RWPE1 (cell line): ENCODE measurements around the gene KRTCAP2.
A peak's percentile ranks its signal among the peaks of the same experiment; 100 is the strongest.

Source experiments
- CTCF ChIA-PET: fragments of 350-600 bp; sonication (Branson Sonifier 250); formaldehyde crosslinking; extraction: SDS; loops from one replicate; lab custom pipeline; 2021; lab: Yijun Ruan, JAX
- POLR2A ChIA-PET: fragments of 400-600 bp; formaldehyde crosslinking; extraction: SDS; loops from one replicate; lab custom pipeline; 2020; ENCODE audit warnings: antibody characterized with exemption; ENCODE audit not compliant: low non-redundant PET; lab: Yijun Ruan, JAX
- DNase-seq: peaks from one replicate; pipeline ENCODE4 v3.0.0; 2012; ENCODE audit warnings: low spot score
- H3K27ac ChIP-seq: fragments of 450-650 bp; 2 replicates; pipeline ENCODE4 v1.5.1; 2017
- TF ChIP-seq, protein P1 (sequence below): fragments of 450-650 bp; conservative IDR thresholded peaks from 2 replicates; pipeline ENCODE4 v1.5.1; 2017; ENCODE audit warnings: low read depth, mild to moderate bottlenecking

Gene KRTCAP2

DNA sequence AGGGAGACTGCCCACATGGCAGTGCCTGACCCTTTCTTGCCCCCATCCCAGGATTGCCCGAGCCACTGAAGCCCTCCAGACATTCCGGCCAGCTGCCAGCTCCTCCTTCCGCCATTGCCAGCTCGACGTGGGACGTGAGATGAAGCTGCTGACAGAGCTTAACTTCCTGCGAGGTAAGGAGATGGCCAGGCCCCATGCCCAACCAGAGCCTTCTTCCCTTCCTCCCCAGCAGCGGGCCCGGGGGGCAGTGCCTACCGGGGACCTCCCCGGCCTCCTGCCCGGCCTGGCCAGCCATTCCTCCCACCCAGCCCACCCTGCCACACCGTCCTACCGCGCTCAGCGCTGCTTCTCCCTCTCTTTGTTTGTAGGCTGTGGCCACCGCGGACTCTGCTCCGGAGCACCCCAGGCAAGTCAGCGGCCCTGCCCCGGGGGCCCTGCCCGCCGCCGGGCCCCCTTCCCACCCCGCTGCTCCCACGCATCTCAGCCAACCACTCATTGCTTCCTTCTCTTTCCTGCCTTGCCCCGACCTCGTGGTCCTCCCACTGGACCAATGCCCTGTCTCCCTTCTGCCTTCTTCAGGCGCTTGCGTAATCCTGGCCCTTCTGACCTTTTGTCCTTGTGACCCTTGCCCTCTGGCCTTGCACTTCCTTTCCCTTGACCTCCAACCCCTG is 5.5 kb upstream of the KRTCAP2 start:
- ChIA-PET CTCF (interaction anchor here (3.1 kb wide), 1 partner anchor 15 kb away, joined by 8 read pairs; no protein-coding TSS in a partner anchor), POLR2A (no interaction called here)
- DNase-seq, result no peak

DNA sequence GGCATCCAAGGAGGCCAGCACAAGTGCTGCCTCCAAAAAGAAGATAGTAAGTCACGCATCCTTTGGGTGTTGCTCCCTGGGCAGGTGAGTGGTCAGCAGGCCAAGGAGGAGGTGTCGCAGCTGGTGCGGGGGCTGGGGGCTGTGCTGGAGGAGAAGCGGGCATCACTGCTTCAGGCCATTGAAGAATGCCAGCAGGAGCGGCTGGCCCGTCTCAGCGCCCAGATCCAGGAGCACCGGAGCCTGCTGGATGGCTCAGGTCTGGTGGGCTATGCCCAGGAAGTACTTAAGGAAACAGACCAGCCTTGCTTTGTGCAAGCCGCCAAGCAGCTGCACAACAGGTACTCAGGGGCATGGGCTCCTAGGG is 4.8 kb upstream of the KRTCAP2 start:
- H3K27ac ChIP-seq, result peak overlapping the region; percentile 87
- TF ChIP-seq, protein P1, sequence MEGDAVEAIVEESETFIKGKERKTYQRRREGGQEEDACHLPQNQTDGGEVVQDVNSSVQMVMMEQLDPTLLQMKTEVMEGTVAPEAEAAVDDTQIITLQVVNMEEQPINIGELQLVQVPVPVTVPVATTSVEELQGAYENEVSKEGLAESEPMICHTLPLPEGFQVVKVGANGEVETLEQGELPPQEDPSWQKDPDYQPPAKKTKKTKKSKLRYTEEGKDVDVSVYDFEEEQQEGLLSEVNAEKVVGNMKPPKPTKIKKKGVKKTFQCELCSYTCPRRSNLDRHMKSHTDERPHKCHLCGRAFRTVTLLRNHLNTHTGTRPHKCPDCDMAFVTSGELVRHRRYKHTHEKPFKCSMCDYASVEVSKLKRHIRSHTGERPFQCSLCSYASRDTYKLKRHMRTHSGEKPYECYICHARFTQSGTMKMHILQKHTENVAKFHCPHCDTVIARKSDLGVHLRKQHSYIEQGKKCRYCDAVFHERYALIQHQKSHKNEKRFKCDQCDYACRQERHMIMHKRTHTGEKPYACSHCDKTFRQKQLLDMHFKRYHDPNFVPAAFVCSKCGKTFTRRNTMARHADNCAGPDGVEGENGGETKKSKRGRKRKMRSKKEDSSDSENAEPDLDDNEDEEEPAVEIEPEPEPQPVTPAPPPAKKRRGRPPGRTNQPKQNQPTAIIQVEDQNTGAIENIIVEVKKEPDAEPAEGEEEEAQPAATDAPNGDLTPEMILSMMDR, result no peak
- no peak for DNase-seq
- ChIA-PET POLR2A (no interaction called here), CTCF (interaction anchor here (1.1 to 3.1 kb wide), 6 partner anchors 9 to 43 kb away, joined by 4 to 24 read pairs (median 6); no protein-coding TSS in a partner anchor)

More for the DNA sequence above, 5.5 kb upstream of the KRTCAP2 start:
- H3K27ac ChIP-seq, result peak overlapping the region; percentile 87
- TF ChIP-seq, protein P1, result no peak

DNA sequence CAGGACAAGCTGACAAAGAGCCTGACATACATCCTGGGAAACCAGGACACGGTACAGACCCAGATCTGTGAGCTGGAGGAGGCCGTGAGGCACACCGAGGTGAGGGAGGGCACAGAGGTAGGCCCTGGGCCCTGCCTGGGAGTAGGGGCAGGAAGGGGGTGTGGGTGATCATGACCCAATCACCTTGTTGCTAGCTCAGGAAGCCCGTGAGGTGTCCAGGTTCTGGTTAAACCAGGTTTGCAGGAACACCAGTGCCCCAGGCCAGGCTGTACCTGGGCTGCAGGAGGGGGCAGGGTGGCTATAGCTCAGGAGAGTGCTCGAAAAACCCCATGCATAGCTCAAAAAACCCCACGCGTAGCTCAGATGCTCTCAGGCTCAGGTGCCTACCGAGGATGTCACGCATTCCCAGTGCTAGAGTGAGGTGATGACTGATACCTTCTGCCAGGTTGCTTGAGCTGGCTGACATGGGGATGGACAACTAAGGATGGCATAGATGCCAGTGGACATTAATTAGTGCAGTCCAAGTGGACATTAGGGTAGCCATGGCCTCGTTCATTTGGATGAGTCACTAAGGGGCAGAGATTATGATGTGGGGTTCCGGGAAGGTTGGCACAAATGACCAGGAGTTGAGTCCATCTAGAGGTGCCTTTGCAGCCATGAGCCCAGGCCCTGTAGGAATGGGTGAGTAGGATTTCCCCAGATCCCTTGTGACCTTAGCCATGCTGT is 4.3 kb upstream of the KRTCAP2 start:
- peak overlapping the region; percentile 87 for H3K27ac ChIP-seq
- CTCF ChIA-PET, result interaction anchor here (0.6 to 1.3 kb wide), 8 partner anchors 9 to 1231 kb away, joined by 3 to 24 read pairs (median 4); no protein-coding TSS in a partner anchor
- POLR2A ChIA-PET, result interaction anchor here (0.5 to 0.8 kb wide), 2 partner anchors 17 to 205 kb away, joined by 3 to 5 read pairs; no protein-coding TSS in a partner anchor
- TF ChIP-seq, protein P1, result no peak
- DNase-seq, result peak; percentile 76

DNA sequence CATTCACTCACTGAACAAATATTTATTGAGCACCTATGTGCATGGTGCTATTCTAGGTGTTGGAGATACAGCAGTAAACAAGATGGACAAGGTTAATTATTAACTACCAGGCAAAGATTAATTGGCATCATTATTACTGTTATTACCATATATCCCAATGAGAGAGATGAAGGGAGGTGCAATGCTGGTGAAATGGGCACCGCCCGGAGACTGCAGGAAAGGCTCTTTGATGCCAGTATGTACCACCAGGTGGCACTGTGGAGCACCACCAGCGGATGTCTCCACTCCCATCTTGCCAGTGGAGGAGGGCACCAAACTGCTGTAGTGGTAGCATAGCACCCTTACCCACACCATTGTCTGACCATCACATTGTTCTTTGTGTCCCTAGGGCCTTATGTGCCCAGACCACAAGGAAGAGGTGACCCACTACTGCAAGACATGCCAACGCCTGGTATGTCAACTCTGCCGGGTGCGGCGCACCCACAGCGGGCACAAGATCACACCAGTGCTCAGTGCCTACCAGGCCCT is 3.5 kb upstream of the KRTCAP2 start:
- H3K27ac ChIP-seq, result peak overlapping the region; percentile 87
- POLR2A ChIA-PET, result interaction anchor here (0.5 kb wide), 1 partner anchor 204 kb away, joined by 3 read pairs; no protein-coding TSS in a partner anchor
- TF ChIP-seq, protein P1, result peak; percentile 91

DNA sequence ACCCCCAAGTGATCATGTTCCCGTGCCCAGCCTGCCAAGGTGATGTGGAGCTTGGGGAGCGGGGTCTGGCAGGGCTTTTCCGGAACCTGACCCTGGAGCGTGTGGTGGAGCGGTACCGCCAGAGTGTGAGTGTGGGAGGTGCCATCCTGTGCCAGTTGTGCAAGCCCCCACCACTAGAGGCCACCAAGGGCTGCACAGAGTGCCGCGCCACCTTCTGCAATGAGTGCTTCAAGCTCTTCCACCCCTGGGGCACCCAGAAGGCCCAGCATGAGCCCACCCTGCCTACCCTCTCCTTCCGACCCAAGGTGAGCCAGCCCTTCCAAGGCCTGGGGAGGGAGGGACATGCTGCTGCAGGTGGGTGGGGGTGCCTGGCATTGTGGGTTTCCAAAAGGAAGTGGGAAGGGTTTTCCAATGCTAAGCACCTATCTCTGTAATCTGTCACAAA is 2.8 kb upstream of the KRTCAP2 start:
- H3K27ac ChIP-seq, result peak overlapping the region; percentile 87
- POLR2A ChIA-PET, result no interaction called here
- TF ChIP-seq, protein P1, result no peak
- no peak for DNase-seq
- CTCF ChIA-PET, result interaction anchor here (0.6 to 2.7 kb wide), 2 partner anchors 9 to 18 kb away, joined by 3 to 25 read pairs; no protein-coding TSS in a partner anchor

More for the DNA sequence above, 3.5 kb upstream of the KRTCAP2 start:
- peak; percentile 89 for DNase-seq
- CTCF ChIA-PET, result interaction anchor here (0.6 to 2.7 kb wide), 7 partner anchors 9 to 88 kb away, joined by 3 to 25 read pairs (median 5); no protein-coding TSS in a partner anchor

DNA sequence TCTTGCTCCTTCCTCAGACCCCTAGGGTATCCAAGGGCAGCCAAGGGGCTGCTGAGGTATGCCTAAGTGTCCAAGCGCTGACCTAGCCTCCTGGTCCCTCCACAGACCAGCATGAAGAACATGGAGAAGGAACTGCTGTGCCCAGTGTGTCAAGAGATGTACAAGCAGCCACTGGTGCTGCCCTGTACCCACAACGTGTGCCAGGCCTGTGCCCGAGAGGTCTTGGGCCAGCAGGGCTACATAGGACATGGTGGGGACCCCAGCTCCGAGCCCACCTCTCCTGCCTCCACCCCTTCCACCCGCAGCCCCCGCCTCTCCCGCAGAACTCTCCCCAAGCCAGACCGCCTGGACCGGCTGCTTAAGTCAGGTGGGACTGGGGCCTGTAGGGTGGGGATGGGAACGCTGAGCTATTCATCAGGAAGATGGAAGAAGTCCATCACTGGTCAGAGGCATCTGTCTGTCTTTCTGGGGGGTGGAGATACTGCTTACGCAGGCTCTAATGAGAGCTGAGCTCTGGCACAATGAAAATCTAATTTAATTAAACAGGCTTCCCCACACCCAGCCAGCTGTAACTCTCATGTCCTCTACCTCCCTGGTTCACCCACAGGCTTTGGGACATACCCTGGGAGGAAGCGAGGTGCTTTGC is 2.3 kb upstream of the KRTCAP2 start:
- TF ChIP-seq, protein P1, result no peak
- CTCF ChIA-PET, result interaction anchor here (0.9 to 2.7 kb wide), 3 partner anchors 18 to 84 kb away, joined by 3 to 25 read pairs (median 3); no protein-coding TSS in a partner anchor
- DNase-seq, result no peak
- H3K27ac ChIP-seq, result peak overlapping the region; percentile 87
- POLR2A ChIA-PET, result no interaction called here
